GM04504 (cell line): ENCODE measurements around the gene PFDN1.
"Not testable (repeated sequence)": the region's sequence is repeated elsewhere in the genome, so short reads cannot be mapped to it uniquely, and the experiment has no call there.

Experiments
- DNase-seq: peaks from one replicate; pipeline ENCODE4 v3.0.0-alpha.2; 2012; ENCODE audit warnings: low read depth

PFDN1 gene, protein sequence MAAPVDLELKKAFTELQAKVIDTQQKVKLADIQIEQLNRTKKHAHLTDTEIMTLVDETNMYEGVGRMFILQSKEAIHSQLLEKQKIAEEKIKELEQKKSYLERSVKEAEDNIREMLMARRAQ

DNA sequence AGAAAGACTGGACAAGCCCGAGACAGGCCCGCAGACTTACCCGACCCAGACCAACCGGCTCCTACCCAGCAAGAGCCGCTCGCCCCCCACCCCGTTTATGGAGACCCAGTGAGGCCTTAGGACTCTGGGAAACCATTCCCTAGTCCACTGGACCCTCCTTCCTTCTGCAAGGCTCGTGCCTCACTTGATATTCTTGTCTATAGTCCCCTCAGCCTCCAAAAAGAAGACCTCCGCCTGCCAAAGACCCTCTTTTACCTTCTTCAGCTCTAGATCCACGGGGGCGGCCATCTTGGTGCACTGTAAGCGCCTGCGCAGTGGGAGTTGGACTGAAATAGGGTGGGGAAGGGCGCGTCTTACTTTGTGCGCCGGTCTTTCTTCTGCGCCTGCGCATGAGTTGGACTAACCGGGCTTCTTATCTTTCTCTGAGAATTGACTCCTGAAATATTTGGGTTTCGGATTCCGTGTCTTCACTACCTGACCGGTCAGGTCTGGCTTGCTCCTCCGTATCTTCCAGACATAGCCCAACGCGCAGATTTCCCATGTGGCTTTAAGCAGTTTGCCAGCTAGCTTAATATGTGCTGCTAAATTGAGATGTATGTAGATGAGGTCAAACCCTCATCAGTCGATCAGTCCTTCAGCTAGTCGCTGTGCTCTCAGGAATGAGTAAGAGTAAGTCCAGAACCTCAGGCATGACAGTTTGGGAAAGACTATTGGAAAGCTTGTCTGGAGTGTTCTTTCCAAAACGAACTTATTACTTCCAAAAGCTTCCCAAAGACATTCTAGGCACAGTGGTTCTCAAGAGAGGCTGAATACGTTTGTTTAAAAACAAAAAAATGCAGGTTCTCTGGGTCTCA, at the start of gene PFDN1:
TSS of gene PFDN1 (minus strand) at position 316 of the 854 bp plus-strand sequence. CDS start at position 288, 28 bp downstream.
- DNase-seq, result peak; percentile 89

DNA sequence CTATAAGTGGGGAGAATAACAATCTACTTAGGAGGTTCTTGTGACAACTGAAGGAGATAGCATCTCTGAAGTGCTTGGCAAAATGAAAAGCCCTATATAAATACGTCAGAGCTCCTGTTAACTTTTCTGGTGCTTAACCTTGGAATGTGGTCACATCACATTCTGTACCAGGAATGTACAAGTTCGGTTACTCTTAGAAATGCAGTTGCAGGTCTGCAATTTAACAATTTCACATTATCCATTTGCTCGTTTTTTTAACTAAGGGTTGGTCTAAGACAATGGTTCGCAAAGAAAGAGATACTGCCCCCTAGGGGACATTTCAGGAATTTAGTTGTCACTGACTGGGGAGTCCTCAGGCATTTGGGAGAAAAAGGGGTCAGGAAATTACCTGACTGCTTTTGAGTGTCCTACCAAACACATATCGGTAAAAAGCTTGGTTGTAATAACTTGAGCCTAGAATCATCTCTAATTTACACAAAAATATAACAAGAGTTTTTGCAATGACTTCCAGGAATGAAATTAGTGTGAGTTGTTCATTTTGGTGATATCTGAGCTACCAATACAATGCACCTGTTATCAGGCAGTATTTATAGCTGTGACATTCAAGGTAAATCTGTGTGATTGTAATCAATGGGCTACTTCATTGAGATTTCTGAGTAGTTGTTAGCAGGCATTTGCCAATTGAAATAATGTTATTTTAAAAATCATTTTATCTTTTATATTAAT, 48.9 kb upstream of the PFDN1 start:
- peak; percentile 55 for DNase-seq

DNA sequence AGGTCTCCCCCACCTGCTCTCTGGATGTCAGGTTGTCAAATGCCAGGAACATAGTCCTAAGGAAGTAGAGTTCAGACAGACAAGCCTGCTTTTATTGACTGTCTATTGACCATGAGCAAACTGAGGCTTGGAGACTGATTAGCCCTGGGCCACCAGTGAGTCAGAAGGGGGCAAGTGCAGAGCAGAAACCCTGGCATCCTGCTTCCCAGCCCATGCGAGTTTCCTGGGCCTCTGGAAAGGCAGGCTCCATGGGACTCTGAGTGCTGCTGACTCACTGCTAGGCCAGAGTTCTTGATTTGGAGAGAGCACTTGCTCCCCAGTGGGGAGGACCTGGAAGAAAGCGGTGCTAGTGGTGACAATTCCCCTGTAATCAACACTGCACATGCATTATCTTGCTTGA, 46.3 kb upstream of the PFDN1 start:
- DNase-seq, result no peak

DNA sequence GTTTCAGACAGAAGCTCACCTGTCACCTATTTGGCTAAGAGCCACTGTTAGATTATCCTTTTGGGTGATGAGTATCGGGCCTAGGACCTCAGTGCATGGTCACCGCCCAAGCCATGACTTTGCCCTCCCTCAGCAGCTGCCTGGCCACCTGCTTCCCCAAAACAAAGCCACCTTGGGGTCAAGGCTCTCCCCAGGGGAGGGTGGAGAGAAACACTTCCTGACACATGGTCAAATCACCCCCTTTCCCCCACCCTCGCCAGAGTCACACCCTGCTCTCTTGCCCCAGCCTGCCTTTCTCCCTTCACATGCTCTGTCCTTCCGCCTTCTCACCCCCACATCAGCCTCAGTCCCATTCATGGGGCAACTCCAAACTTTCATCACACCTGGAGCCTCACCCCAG, 45.2 kb upstream of the PFDN1 start:
- no peak for DNase-seq

DNA sequence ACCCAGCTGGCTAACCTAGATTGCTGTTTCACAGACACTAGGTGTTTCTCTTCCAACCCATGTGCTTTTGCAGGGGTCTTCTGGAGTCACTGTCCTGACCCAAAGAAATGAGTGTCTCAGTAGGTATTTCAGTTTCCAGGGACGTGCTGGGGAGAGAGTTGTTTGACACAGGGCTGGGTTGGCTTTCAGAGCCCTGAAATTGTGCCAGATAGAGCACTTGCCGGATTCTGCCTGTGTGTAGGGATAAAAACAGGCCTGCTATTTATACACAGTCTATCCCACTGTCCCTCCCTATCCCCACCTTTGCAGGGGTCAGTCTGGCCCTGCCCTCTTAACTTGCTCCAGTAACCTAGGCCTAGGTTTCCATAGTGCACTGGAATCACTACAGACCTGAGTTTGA, 44.5 kb upstream of the PFDN1 start:
- DNase-seq, result no peak

DNA sequence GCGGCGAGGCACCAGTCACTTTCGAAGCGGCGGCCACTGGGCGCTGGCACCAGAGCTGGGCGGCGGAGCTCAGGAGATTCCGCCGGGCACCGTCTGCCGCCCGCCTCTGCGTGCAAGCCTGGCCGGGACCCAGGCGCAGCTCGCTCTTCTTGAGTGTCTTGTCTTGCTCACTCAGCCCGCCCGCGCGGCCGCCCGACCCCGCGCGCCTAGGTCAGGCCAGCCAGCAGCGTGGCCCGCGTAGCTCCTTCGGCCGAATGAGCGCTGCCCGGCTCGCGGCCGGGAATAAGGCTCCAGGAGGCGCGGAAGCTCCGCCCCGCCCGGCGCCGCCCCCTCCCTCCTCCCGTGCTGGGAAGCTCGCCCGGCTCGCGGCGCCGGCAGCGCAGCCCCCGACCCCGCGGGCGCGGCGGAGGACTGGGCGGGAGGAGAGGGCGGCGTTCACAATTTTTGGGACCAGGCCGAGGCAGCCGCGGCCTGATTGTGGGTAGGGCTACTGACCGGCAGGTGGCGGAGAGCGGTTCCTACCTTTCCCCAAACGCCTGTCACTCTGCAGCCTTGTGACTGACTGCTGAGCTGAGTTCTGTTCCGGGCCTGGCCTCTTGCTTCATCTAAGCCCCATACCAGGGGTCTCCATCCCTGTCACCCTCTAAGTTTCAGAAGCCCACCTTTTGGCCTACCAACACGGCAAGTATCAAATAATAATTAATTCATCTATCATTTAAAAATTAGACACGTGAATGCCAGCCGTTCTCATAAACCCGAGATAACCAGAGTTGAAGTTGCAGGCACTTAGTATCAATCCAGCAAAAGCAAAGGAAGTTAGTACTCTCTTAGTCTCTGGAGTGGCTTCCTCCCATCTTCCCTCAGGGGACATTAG, 43.7 kb upstream of the PFDN1 start, which contains the start of gene HBEGF:
TSS of gene HBEGF (minus strand) at position 256 of the 874 bp plus-strand sequence. CDS start 275 bp downstream, outside the sequence.
- no peak for DNase-seq

DNA sequence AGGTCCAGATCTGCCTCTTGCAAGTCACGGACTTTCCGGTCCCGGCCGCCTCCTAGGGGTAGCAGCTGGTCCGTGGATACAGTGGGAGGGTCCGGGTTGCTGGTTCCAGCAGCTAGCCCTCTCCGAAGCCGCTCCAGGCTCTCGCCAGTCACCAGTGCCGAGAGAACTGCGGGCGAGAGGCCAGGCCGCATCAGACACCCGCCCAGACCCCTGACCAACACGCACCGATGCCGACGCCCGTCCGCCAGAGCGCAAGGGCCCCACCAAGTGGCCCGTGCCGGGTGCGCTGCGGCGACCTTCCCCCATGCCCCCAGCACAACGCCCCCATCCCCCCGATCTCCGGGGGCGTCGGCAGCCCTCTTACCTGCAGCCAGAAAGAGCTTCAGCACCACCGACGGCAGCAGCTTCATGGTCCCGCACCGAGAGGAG, 43.0 kb upstream of the PFDN1 start:
- no peak for DNase-seq

DNA sequence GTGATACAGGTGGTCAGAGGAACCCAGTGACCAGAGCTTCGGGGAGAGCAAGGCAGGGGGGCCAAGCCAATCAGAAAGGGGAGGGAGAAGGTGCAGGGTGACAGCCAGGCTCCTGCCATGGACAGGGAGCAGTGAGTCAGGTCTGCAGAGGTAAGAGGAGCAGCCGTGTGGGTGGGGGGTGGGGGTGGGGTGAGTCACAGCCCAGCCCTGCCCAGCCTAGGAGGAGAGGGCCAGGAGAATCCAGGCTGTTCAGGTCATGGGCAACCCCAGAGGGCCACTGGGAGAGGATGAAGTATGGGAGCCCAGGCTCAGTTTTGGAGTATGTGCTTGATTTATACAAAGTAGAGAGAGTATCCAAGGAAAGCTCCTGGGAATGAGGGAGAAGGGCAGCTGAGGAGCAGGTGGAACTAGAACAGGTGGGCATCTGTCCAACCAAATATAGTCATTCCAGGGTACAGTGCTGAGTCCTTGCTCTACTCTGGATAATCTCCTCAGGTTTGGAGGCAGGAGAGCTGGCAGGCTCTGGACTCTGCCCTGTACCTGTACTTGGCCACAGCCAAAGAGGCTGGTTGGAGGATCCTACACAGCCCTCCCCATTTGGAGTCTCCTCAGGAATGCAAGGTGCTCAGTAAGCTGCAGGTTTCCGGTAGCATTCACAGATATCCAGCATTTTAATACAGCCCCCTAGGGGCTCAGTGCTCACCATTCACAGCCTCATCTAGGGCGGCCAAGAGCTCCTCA, 42.0 kb upstream of the PFDN1 start:
- DNase-seq, result no peak

DNA sequence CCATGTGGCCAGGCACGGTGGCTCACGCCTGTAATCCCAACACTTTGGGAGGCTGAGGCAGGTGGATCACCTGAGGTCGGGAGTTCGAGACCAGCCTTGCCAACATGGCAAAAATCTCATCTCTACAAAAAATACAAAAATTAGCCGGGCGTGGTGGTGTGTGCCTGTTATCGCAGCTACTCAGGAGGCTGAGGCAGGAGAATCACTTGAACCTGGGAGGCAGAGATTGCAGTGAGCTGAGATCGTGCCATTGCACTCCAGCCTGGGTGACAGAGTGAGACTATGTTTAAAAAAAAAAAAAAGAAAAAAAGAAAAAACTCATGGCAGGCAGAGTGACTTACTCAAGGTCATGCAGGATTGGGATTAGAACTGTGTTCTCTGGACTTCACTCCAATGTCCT, 40.9 kb upstream of the PFDN1 start:
- not testable (repeated sequence) for DNase-seq

DNA sequence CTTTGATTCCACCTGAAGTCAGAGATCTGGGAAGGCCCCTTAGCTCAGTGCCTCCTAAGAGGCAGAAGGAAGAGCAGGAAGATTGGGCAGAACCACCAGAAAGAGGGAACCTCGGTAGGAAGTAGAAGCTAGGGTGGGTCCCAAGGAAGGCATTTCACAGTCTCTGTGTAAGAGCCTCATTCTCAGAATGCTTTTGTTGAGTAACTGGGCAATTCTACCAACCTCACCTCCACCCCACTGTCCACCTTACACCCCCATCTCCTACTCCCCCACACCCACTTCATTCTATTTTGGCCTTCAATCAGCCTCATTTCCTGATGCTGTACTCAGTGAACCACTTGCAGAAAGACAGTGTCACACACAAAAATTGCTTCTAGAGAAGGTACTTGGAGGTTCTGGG, 40.0 kb upstream of the PFDN1 start:
- DNase-seq, result no peak

DNA sequence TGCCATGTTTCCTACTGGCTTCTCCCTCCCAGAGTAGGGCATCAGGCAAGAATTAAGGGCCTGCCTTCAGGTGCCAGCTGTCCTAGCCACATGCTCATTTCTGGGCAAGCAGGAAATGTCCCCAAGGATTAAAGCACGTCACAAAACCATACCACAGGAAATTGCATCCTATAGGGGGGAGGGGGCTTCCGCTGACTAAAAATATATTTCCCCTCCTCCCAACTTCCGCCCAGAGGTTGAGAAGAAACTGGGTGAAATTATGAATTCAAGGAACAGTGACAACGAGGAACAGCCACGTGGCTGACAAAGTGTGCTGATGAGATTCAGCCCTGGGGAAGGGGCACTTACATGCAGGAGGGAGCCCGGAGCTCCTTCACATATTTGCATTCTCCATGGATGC, 39.4 kb upstream of the PFDN1 start:
- DNase-seq, result no peak

DNA sequence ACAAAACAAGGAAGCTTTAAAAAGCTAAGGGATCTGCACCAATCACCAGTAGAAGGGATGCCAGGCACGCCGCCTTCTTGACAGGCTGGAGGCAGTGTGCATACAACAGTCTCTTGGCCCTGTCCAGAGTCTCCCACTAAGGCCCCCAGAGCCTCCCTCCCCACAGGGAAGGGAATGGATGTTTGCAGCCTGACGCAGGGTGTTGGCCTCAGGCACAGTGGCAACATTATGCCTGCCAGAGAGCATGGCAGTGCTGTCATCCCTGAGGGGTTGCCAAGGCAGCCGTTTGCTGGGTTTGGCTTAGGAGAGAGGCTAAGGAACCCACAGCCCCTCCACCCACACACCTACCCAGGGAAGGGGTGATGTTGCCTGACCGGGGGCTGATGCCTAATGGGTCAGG, 38.7 kb upstream of the PFDN1 start:
- no peak for DNase-seq

DNA sequence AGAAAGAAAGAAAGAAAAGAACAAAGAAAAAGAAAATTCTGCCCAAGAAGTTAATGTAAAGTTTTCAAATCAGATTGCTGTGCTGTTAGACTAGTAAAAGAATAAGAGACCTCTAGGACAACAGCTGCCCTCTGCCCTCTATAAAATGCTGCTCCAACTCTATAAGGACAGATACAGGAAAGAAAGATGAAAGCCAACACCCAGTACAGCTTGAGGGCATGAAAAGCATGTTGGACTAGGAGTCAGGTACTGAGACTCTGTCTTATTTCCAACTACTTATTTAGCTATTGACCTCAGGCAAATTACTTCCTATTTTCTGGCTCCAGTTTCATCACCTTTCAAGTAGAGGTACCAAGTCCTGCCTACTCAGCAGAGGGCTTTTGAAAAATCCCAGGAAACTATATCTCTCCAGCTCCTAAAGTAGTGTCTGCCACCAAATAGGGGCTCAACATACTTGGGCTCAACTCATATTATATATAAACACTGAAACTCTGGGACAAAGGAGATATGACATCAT, 37.8 kb upstream of the PFDN1 start:
- DNase-seq, result no peak

DNA sequence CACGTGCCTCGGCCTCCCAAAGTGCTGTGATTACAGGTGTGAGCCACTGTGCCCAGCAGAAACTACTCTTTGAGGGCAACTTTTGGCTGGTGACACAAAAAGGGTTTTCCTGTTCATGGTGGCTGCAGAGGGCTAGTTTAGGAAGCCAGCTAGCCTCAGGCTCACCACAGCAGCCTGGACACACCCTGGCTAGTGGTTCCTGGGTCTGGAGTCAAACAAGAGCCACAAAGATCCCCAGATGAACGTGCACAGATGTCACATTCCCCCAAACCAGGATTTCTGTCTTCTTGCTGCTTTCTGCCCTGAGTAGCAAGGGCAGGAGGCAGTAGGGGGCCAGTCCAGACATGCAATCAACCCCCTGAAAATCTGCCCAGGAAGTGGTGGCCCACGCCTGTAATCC, 36.7 kb upstream of the PFDN1 start:
- no peak for DNase-seq

DNA sequence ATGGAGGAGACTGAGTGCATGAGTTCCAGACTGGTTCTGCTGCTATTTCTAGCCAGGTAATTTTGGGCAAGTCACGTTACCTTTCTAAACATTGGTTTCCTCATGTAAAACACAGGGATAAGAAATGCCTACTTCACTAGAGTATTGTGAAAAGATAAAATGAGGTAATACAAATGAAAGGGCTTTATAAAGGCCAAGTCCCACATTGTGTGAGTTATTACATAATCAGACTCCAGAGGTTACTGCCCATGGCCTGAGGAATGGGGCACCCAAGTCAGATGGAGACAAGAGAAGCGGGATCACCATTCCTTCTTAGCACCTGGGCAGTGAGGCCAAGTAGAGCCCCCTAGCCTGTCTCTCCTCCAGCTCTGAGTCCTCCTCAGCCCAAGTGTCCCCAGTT, 36.0 kb upstream of the PFDN1 start:
- DNase-seq, result no peak

DNA sequence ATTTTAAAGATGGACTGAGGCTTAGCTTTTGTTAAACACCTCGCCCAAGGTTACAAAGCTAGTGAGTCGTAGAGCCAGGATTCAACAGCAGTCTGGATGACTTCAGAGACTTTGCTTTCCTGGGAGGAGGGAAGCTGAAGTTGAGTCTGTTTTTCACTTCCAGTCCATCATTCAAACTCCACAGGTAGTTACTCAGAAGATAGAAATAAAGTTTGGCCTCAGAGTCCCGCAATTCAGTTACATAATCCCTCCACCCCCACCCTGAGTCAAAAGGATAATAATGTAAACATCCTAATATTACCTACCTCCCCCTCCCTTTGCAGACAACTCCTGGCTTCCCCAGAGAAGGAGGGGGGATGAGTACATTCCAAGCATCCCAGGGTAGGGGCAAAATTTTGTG, 35.4 kb upstream of the PFDN1 start:
- DNase-seq, result no peak

DNA sequence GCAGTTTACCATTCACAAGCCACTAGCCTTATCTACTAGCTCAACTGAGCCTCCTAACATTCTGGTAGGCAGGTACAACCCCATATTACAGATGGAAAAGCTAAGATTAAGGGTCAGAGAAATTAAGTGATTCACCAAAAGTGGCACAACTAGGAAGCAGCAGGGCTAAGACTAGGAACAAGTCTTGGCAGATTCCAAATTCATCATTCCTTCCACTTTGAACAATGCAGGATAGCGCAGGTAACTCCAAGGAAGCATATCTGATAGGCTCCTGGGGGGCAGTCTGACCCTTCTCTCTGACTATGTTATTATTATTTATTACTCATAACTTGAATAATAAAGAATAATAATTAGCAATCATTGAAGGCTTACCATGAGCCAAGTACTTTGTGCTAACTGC, 35.0 kb upstream of the PFDN1 start:
- DNase-seq, result no peak

DNA sequence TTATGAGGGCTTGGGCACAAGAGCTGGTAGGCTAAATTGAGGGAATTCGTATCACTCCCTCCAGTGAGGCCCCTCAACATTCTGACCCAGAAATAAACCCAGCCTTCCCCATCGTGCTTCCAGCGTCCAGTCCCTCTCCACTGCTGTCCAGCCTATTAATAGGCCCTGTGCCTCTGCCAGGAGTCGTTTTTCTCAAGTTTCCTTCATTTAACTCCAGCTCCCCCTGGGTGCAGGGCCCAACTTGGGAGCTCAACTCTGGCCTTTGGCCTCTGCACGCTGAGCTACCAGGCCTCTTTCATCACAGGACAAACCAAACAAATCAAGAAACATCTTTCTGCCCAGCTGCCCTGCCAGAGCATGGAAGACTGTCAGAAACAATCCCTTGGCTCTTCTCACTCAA, 33.5 kb upstream of the PFDN1 start:
- no peak for DNase-seq

DNA sequence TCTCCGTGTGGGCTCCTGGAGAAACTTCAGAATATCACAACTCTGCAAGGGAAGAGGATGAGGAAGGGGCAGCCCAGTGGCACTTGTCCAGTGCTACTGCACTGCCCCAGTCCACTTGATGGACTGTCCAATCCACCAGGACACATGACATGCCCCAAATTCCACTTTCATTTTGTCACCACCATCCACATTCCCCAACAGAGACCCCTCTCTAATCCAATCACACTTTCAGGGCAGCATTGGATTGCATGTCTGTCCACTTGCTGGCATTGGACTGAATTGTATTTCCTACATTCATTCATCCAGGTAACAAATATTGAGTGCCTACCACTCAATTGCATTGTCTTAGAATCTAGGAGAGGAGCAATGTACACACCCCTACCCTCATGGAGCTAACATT, 28.7 kb upstream of the PFDN1 start:
- DNase-seq, result no peak

DNA sequence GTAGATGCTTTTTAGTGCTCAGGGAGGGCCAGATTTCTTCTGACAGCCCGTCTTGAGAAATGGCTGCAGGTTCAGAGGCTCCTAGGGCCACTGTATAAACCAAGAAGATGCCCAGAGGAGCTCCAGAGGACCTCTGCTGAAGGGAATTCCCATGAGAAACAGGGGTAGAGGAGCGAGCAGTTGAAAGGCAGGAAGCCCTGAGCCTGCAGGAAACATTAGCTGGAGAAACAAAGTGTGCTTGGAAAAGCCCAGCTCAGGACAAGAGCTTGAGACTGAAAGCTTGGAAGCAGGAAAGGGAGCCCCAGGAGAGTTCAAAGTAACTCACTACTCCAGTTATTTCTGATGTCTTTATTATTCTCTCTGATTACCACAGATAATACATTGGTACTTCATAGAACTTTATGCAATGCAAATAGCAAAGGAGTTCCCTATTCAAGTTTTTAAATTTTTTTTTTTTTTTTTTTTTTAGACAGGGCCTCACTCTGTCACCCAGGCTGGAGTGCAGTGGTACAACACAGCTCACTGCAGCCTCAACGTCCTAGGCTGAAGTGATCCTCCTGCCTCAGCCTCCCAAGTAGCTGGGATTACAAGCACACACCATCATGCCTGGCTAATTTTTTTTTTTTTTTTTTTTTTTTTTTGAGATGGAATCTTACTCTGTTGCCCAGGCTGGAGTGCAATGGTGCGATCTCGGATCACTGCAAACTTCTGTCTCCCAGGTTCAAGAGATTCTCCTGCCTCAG, 27.0 kb upstream of the PFDN1 start:
- no peak for DNase-seq
